B cell (primary cell): Measurements from ENCODE around the gene ZNF22. TPM values are rescaled to one million over a fixed set of nuclear protein-coding genes. Genes with fewer than 3 reads are reported as not detected.

Experiments used
- ATAC-seq: fragments of 200-7000 bp; cut with Tn5 transposase; one replicate; pipeline ENCODE4 v1.10.0; 2021; ENCODE audit warnings: low read depth, mild to moderate bottlenecking, moderate number of reproducible peaks, moderate library complexity
- CTCF ChIA-PET: fragments of 350-600 bp; sonication (Branson Sonifier 250); formaldehyde crosslinking; loops from one replicate; lab custom pipeline; 2021; ENCODE audit warnings: antibody characterized with exemption, inconsistent platforms; lab: Charles Lee
- POLR2A ChIA-PET: fragments of 350-600 bp; sonication (Branson Sonifier 250); formaldehyde crosslinking; loops from one replicate; lab custom pipeline; 2021; ENCODE audit warnings: antibody characterized with exemption; lab: Charles Lee
- DNase-seq: peaks from one replicate; pipeline ENCODE4 v3.0.0; 2013
- H2AFZ ChIP-seq: 2 replicates; pipeline ENCODE4 v1.6.1; 2012; ENCODE audit warnings: mild to moderate bottlenecking, low read depth, low read length; ENCODE audit not compliant: insufficient read depth, poor library complexity, severe bottlenecking
- H3K27ac ChIP-seq, 2 donors: 1 replicate in 1 of 2; 2 replicates in 1 of 2; pipeline ENCODE4 v1.5.1; 2012 to 2013; ENCODE audit warnings: low read length in 2 of 2, mild to moderate bottlenecking in 2 of 2, moderate library complexity in 1 of 2
- H3K27me3 ChIP-seq, 4 experiments: fragments of 200-600 bp in 1 of 4; sonication (generic) in 1 of 4; replicated peaks in 1 of 4; 1 replicate in 2 of 4; 2 replicates in 2 of 4; pipeline versions ENCODE4 v1.6.1 to v1.7.0; 2013 to 2016; ENCODE audit warnings: low read length in 3 of 4, mild to moderate bottlenecking in 2 of 4, mixed read lengths in 1 of 4, moderate library complexity in 1 of 4; ENCODE audit not compliant: insufficient read depth in 4 of 4, control insufficient read depth in 3 of 4; ENCODE audit errors: control extremely low read depth in 1 of 4
- H3K36me3 ChIP-seq, 2 experiments: replicated peaks in 1 of 2; 1 replicate in 1 of 2; 2 replicates in 1 of 2; pipeline versions ENCODE4 v1.6.1 to v1.7.1; 2013; ENCODE audit warnings: low read length in 1 of 2; ENCODE audit not compliant: insufficient read depth in 2 of 2, control insufficient read depth in 1 of 2; ENCODE audit errors: control extremely low read depth in 1 of 2, extremely low read depth in 1 of 2
- H3K4me1 ChIP-seq, 2 donors: fragments of 200-600 bp in 1 of 2; sonication (generic) in 1 of 2; 1 replicate in 1 of 2; 2 replicates in 1 of 2; pipeline versions ENCODE4 v1.5.1 to v1.6.1; 2013 to 2017; ENCODE audit warnings: low read length in 2 of 2; ENCODE audit not compliant: control insufficient read depth in 2 of 2, insufficient read depth in 2 of 2
- H3K4me2 ChIP-seq: replicated peaks from 2 replicates; pipeline ENCODE3; 2012; ENCODE audit warnings: mild to moderate bottlenecking, low read depth, low read length; ENCODE audit not compliant: poor library complexity, severe bottlenecking
- H3K4me3 ChIP-seq, 5 experiments: fragments of 200-600 bp in 1 of 5; sonication (generic) in 1 of 5; 1 replicate in 3 of 5; 2 replicates in 2 of 5; pipeline versions ENCODE4 v1.5.1 to v1.7.0; 2011 to 2016; ENCODE audit warnings: low read length in 4 of 5, mild to moderate bottlenecking in 4 of 5, low read depth in 2 of 5, control low read depth in 1 of 5, moderate library complexity in 1 of 5; ENCODE audit not compliant: insufficient read depth in 1 of 5; ENCODE audit errors: control extremely low read depth in 1 of 5, extremely low read depth in 1 of 5
- H3K79me2 ChIP-seq: fragments of 200-600 bp; sonication (generic); one replicate; pipeline ENCODE4 v1.6.0; 2016; ENCODE audit warnings: low read length; ENCODE audit not compliant: control insufficient read depth, insufficient read depth
- H3K9ac ChIP-seq: fragments of 200-600 bp; sonication (generic); 2 replicates; pipeline ENCODE4 v1.6.1; 2017; ENCODE audit warnings: mild to moderate bottlenecking, low read length, moderate library complexity
- H3K9me3 ChIP-seq, 3 donors: one replicate each; pipeline versions ENCODE4 v1.6.1 to v1.7.1; 2013; ENCODE audit warnings: low read length in 2 of 3; ENCODE audit not compliant: control insufficient read depth in 2 of 3, insufficient read depth in 1 of 3; ENCODE audit errors: control extremely low read depth in 1 of 3
- H4K20me1 ChIP-seq: 2 replicates; pipeline ENCODE4 v1.6.0; 2012; ENCODE audit warnings: mild to moderate bottlenecking, low read length; ENCODE audit not compliant: insufficient read depth, control insufficient read depth, poor library complexity, severe bottlenecking
- H3K27ac Mint-ChIP-seq: one replicate; pipeline ENCODE4 v1.8.0; 2021; ENCODE audit warnings: mixed read lengths
- H3K27me3 Mint-ChIP-seq: one replicate; pipeline ENCODE4 v1.8.0; 2021; ENCODE audit warnings: mixed read lengths
- H3K4me1 Mint-ChIP-seq: one replicate; pipeline ENCODE4 v1.8.0; 2021; ENCODE audit warnings: mixed read lengths
- H3K4me3 Mint-ChIP-seq: one replicate; pipeline ENCODE4 v1.8.0; 2021; ENCODE audit warnings: mixed read lengths
- H3K9me3 Mint-ChIP-seq: one replicate; pipeline ENCODE4 v1.8.0; 2022; ENCODE audit warnings: mixed read lengths; ENCODE audit not compliant: insufficient read depth
- EZH2 ChIP-seq: IDR thresholded peaks from 2 replicates; pipeline ENCODE4 v1.6.1; 2012; ENCODE audit warnings: borderline replicate concordance, low read depth, mild to moderate bottlenecking, moderate library complexity, low read length; ENCODE audit not compliant: insufficient read depth, poor library complexity, severe bottlenecking
- WGBS: methylation state at CpG from one replicate; pipeline ENCODE4 v1.1.5; 2013; ENCODE audit warnings: missing lambda C conversion rate; ENCODE audit not compliant: insufficient coverage; 5-methylcytosine and 5-hydroxymethylcytosine counted together
- intact Hi-C: fragments of 100-400 bp; cut with micrococcal nuclease; formaldehyde crosslinking; loops from one replicate; pipeline ENCODE4 v1.10.0; 2022
- polyA plus RNA-seq: library from polyadenylated mRNA; depleted of rRNA; stranded (reverse); fragments of >200 nt; gene quantifications from 2 replicates; pipeline ENCODE4 v1.2.3, GENCODE V29; 2012
- total RNA-seq, 2 donors: library from RNA; stranded (reverse); fragments of 120-200 nt in 1 of 2; gene quantifications; 1 replicate in 1 of 2; 2 replicates in 1 of 2; pipeline versions ENCODE4 v1.2.3 to v1.2.4, GENCODE V29; 2013 to 2022
- TF ChIP-seq, protein P1 (sequence below): fragments of 200-600 bp; IDR thresholded peaks from one replicate; pipeline ENCODE4 v1.8.0; 2022; ENCODE audit warnings: antibody characterized with exemption, mild to moderate bottlenecking

ZNF22 gene
- total and polyA plus RNA-seq, 2 donors (not counting 1 experiment from before 2014, with no cell fraction given) = 7.7 to 31.4 TPM

DNA sequence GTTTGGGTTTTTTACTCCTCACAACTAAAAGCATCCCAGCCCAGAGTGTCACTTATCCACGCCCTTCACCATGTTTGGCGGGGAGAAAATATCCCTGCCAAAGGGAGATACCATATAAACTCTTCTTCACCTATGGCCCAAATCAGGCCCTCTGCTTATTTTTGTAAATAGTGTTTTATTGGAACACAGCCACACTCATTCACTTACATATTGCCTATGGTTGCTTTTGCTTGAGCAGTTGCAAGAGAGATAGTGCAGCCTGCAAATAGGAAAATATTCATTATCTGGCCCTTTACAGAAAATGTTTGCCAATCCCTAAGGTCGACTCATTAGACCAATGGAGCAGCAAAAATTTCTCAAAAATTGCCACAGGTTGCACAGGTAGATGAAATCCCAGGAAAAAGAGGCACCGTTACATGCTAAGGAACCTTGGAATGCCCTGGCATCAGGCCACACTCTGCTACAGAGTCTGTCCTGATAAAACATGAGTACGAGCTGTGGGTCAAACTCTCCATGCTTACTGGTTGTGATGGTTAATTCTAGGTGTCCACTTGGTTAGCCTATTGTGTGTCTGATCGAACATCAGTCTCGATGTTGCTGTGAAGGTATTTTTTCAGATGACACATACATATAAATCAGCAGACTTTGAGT, 49.0 kb upstream of the ZNF22 start:
- Mint-ChIP-seq H3K4me3 (no peak overlapping the region), H3K9me3 (no peaks in the 10 kb centered on the region), H3K27ac (no peak overlapping the region), H3K27me3 (no peaks in the 10 kb centered on the region), H3K4me1 (peaks cover 41% of the 10 kb centered on the region)
- no peak overlapping the region for H3K4me3 ChIP-seq
- no peaks in the 10 kb centered on the region for H3K79me2 ChIP-seq
- H4K20me1 ChIP-seq = peaks cover 5% of the 10 kb centered on the region
- peaks cover 27 to 39% of the 10 kb centered on the region in 2 donors for H3K4me1 ChIP-seq
- intact Hi-C loops = no loop called here
- CTCF ChIA-PET = interaction anchor here (0.5 to 5.1 kb wide), 2 partner anchors 20 to 720 kb away, joined by 5 to 22 read pairs; no protein-coding TSS in a partner anchor
- POLR2A ChIA-PET = no interaction called here
- DNase-seq (no peak), ATAC-seq (no peak)
- H3K27ac ChIP-seq = no peak overlapping the region
- H3K9me3 ChIP-seq = no peaks in the 10 kb centered on the region
- H2AFZ ChIP-seq = no peak overlapping the region
- WGBS = 81% methylated on average over 3 of the region's 7 CpGs
- H3K4me2 ChIP-seq = no peak overlapping the region
- TF ChIP-seq EZH2 = no peak
- TF ChIP-seq, protein P1, sequence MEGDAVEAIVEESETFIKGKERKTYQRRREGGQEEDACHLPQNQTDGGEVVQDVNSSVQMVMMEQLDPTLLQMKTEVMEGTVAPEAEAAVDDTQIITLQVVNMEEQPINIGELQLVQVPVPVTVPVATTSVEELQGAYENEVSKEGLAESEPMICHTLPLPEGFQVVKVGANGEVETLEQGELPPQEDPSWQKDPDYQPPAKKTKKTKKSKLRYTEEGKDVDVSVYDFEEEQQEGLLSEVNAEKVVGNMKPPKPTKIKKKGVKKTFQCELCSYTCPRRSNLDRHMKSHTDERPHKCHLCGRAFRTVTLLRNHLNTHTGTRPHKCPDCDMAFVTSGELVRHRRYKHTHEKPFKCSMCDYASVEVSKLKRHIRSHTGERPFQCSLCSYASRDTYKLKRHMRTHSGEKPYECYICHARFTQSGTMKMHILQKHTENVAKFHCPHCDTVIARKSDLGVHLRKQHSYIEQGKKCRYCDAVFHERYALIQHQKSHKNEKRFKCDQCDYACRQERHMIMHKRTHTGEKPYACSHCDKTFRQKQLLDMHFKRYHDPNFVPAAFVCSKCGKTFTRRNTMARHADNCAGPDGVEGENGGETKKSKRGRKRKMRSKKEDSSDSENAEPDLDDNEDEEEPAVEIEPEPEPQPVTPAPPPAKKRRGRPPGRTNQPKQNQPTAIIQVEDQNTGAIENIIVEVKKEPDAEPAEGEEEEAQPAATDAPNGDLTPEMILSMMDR = no peak
- peaks cover 0 to 3% of the 10 kb centered on the region in 2 experiments for H3K36me3 ChIP-seq
- no peaks in the 10 kb centered on the region for H3K27me3 ChIP-seq
- no peak overlapping the region for H3K9ac ChIP-seq

- 89% methylated on average over 1 of the region's 2 CpGs for WGBS
- DNase-seq = no peak
- intact Hi-C loops = no loop called here
These were observed 47.9 kb upstream of the ZNF22 start for GRCh38 chr10:44952779-44953231.

More at GRCh38 chr10:44952779-44953231, 47.9 kb upstream of the ZNF22 start:
- H3K9me3 Mint-ChIP-seq = no peaks in the 10 kb centered on the region
- no peak overlapping the region for H3K27ac Mint-ChIP-seq
- ATAC-seq = no peak
- peaks cover 9% of the 10 kb centered on the region for H3K79me2 ChIP-seq
- peaks cover 36% of the 10 kb centered on the region for H3K4me1 Mint-ChIP-seq
- H3K4me3 ChIP-seq = no peak overlapping the region
- H3K27me3 ChIP-seq = no peaks in the 10 kb centered on the region
- no peak overlapping the region for H3K27ac ChIP-seq
- TF ChIP-seq, protein P1 = no peak
- TF ChIP-seq EZH2 = no peak
- H3K9me3 ChIP-seq = no peaks in the 10 kb centered on the region
- no peak overlapping the region for H3K4me3 Mint-ChIP-seq
- no peak overlapping the region for H3K9ac ChIP-seq
- no peaks in the 10 kb centered on the region for H3K27me3 Mint-ChIP-seq
- ChIA-PET POLR2A (no interaction called here), CTCF (interaction anchor here (1.5 to 5.1 kb wide), 2 partner anchors 10 to 21 kb away, joined by 5 to 22 read pairs; no protein-coding TSS in a partner anchor)
- peaks cover 21 to 30% of the 10 kb centered on the region in 2 donors for H3K4me1 ChIP-seq
- no peak overlapping the region for H3K4me2 ChIP-seq
- H4K20me1 ChIP-seq = peaks cover 5% of the 10 kb centered on the region
- peaks cover 0 to 3% of the 10 kb centered on the region in 2 experiments for H3K36me3 ChIP-seq
- H2AFZ ChIP-seq = no peak overlapping the region
